ENCODE data around the gene NFATC1.

NFATC1 gene

DNA sequence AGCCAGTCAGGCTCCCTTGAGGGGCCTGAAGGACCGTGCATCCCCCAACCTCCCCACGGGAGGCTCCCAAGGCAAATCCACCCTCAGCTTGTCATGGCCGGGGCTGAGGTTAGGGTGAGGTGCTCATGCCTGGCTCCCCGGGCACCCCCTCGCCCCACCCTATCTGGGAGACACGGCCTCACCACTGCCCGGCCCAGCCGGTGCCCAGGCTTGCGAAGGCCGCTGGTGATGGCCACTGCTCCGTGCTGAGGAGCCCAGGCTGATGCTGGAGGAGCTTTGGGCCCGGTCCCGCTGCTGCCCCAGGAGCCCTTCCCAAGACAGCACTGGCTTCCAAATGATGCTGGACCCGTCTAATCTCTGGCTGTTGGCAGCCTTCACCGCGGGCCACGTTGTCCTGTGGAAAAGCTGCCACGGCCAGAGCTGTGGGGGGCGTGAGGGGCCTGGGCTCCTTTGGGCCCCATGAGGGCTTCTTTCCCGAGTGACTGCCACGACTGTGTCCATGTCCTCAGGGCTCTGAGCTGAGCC, 148.2 kb downstream of the NFATC1 start:
- no peak for DNase-seq

- no peak for DNase-seq
These were observed 148.7 kb downstream of the NFATC1 start for GRCh38 chr18:79544386-79544963.

DNA sequence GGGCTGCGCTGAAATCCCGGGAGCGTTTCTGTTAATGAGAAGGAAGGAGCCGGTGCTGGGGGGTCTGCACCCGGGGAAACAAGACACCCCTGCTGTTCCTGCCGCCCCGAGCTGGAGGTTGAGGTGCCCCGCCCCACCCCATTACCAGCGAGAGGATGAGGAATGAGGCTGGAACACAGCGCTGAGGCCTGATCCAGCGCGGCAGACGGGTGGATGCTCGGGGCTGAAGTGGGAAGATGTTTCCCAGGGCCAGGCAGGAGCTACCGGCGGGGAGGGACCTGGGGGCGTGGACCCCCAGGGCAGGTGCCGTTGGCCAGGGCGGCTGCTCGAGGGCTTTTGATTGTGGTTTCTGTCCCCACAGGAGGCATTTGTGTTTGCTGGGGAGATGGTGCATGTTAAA, 149.5 kb downstream of the NFATC1 start:
- no peak for DNase-seq

- DNase-seq: no peak
These were observed 150.0 kb downstream of the NFATC1 start for GRCh38 chr18:79545736-79546171.

DNA sequence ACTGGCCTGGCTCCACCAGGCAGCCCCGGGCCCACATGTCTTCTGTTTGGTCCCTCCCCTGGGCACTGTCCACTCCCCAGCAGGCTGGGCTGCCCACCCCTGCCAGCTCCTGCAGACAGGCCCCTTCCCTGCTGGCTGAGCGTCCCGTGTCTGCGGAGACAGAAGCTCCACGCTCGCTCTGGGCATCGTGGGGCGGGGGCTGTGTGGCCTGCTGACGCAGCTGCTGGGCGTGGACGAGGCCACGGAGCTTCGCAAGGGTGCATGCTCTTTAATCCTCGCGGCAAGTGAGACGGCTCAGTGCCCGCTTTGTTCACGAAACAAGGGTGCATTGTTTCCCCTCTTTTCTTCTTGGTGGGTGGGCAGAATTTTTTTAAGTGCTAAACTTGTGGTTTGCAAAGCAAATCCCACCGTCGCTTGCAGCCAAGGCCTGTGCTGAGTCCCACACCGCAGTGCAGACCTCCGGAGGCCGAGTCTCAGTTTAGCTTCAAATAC, 151.1 kb downstream of the NFATC1 start:
- DNase-seq: no peak

DNA sequence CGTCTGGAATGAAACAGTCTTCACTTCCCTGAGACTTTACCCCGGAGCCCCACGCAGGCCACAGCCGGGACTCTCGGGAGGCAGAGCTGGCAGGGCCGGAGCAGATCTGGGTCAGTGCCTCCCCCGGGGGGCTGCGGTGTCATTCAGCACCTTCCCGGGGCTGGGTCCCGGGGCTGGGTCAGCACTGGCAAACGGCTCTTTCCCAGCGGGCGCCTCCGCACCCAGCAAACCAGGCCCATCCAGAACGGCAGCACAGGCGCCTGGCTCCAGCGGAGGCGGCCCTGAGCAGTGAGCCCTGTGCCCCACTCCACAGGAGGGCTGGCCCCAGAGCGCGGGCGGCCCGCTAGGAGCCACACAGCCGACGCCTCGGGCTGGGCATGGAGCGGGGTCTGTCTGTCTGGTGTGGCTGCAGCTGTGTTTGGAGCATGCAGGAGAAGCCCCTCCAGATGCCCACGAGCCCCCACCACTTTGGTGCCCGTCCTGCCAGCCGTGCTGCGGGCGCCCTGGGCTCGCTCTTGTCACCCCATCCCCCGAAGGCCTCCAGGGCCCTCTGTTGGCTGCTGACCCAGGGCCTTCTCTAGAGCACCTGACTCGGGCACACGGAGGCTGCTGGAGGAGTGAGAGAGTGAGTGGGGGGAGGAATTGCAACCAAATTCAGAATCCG, 151.8 kb downstream of the NFATC1 start:
- no peak for DNase-seq

- no peak for DNase-seq
These were observed 152.3 kb downstream of the NFATC1 start for GRCh38 chr18:79548077-79548450.

GRCh38 chr18:79548621-79548985, 152.9 kb downstream of the NFATC1 start:
- no peak for DNase-seq

GRCh38 chr18:79548986-79549637, 153.4 kb downstream of the NFATC1 start:
- no peak for DNase-seq

DNA sequence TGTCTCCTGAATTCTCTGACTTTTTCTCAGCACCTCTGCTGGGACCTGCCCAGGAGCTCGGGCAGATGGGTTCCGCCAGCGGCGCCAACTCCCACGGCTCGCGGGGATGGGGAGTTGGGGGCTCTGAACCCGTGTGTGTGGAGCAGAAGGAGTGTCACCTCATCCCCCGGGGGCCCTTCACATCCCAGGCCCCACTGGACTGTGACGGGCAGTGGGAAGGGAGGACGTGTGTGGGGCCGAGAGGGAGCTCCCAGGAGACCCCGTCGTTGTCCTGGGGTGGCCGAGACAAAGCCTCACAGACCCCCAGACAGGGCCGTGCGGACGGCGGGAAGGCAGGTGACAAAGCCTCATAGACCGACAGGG, 153.9 kb downstream of the NFATC1 start:
- no peak for DNase-seq

GRCh38 chr18:79552140-79552631, 156.5 kb downstream of the NFATC1 start:
- no peak for DNase-seq

- DNase-seq: peak; percentile 54
These were observed 157.0 kb downstream of the NFATC1 start for GRCh38 chr18:79552696-79553095.

DNA sequence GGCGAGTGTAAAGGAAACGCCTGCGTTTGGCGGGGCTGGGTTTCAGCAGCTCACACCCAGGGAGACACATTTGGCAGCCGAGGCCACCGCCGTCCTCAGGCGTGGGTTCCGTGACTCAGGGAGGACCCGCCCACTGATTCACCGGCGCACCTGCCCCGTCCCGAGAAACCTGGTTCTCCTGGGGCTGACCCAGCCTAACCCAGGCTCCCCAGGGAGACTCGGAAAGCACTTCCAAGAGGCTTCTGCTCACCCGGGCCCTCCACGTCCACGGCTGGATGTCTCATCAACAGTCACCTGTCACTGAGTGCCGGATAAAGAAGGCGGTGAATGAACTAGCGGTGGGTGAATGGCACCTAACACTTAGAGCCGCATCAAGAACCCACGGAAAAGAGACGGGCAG, 157.4 kb downstream of the NFATC1 start:
- DNase-seq: no peak

DNA sequence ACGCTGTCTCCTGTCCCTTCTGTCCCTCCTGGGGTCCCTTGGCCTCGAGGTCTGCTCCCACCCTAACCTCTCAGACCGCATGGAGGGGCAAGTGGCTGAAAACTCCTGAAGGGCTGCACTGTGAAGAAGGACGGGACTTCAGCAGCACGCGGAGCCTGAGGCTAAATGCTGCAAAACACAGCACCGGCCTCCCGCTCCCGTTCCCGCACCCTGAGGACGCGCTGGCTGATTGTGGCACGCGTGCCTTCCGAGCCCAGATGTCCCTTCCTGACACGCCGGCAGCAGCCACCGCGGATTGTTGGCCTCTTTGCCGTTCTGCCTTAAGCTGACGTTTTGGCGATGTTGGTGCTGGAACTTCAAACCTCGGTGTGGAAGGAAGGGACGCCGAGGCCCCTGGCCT, 158.0 kb downstream of the NFATC1 start:
- no peak for DNase-seq

GRCh38 chr18:79554321-79554720, 158.6 kb downstream of the NFATC1 start:
- no peak for DNase-seq

GRCh38 chr18:79554945-79555645, 159.4 kb downstream of the NFATC1 start:
- no peak for DNase-seq

GRCh38 chr18:79555885-79556284, 160.2 kb downstream of the NFATC1 start:
- DNase-seq: no peak

- no peak for DNase-seq
These were observed 161.3 kb downstream of the NFATC1 start for GRCh38 chr18:79556829-79557585.

GRCh38 chr18:79558196-79558932, 162.6 kb downstream of the NFATC1 start:
- DNase-seq: no peak

- DNase-seq: no peak
These were observed 163.2 kb downstream of the NFATC1 start for GRCh38 chr18:79558933-79559416.

DNA sequence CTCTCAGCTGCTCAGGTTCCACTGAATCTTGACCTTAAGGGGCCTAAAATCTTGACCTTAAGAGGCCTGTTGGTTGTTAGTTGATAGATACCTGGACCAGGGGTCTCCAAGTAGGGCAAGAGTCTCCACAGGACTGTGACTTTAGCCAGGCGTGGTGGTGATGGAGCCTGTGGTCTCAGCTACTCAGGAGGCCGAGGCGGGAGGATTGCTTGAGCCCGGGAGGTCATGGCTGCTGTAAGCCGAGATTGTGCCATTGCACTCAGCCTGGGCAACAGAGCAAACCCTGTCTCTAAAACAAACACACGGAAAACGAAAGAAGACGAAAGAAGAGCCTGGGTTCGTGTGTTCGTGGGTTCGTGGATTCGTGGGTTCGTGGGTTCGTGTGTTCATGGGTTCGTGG, 163.7 kb downstream of the NFATC1 start:
- DNase-seq: no peak
